ENCODE data around the gene ZNF581.

The ZNF581 gene

DNA sequence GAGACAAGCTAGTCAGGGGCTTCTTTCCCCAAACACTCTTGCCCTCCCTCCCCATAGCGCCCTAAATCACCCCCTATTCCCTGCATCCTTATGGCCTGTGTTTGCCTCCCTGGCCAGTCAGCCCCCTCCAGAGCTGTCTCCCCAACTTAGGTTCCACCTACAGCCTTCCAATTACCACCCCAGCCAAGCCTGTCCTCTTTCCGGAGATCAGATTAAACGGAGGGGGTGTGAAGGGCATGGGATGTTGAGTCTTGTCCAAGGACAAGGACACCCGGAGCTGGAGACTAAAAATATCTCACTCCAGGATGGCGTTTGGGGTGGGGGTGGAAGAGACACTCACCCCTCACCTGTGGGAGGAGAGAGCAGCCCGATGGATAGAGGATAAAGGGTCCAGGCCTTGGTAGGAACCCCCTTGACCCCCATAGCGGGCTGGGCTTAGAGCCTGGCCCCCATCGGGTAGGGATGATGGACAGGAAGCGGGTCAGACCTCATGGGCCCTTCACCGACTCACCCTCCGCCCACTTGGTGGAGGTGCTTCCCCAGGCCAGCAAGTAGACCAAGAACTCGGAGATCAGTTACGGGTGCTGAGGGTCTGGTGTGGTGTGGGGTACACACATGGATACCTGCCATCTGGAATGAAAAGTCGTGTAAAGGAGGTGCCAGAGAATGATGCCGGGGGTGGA, 32.0 kb upstream of the ZNF581 start:
- TF ChIP-seq, protein P1, sequence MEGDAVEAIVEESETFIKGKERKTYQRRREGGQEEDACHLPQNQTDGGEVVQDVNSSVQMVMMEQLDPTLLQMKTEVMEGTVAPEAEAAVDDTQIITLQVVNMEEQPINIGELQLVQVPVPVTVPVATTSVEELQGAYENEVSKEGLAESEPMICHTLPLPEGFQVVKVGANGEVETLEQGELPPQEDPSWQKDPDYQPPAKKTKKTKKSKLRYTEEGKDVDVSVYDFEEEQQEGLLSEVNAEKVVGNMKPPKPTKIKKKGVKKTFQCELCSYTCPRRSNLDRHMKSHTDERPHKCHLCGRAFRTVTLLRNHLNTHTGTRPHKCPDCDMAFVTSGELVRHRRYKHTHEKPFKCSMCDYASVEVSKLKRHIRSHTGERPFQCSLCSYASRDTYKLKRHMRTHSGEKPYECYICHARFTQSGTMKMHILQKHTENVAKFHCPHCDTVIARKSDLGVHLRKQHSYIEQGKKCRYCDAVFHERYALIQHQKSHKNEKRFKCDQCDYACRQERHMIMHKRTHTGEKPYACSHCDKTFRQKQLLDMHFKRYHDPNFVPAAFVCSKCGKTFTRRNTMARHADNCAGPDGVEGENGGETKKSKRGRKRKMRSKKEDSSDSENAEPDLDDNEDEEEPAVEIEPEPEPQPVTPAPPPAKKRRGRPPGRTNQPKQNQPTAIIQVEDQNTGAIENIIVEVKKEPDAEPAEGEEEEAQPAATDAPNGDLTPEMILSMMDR (conservative IDR thresholded peaks at IDR 0.05; ENCODE audit: low read depth, low read length) = no peak

GRCh38 chr19:55611983-55612645, 31.3 kb upstream of the ZNF581 start:
- TF ChIP-seq, protein P1 (conservative IDR thresholded peaks at IDR 0.05; ENCODE audit: low read depth, low read length) = no peak
- no peak overlapping the region for H3K4me3 ChIP-seq (ENCODE audit: low read depth, low read length)
- no peak for DNase-seq (ENCODE audit: low read depth)

More for the DNA sequence above, 32.0 kb upstream of the ZNF581 start:
- no peak overlapping the region for H3K4me3 ChIP-seq (ENCODE audit: low read depth, low read length)
- DNase-seq (ENCODE audit: low read depth) = no peak

GRCh38 chr19:55613396-55613795, 30.1 kb upstream of the ZNF581 start:
- DNase-seq (ENCODE audit: low read depth) = no peak
- TF ChIP-seq, protein P1 (conservative IDR thresholded peaks at IDR 0.05; ENCODE audit: low read depth, low read length) = no peak
- no peak overlapping the region for H3K4me3 ChIP-seq (ENCODE audit: low read depth, low read length)

- no peak overlapping the region for H3K4me3 ChIP-seq (ENCODE audit: low read depth, low read length)
- TF ChIP-seq, protein P1 (conservative IDR thresholded peaks at IDR 0.05; ENCODE audit: low read depth, low read length) = no peak
- no peak for DNase-seq (ENCODE audit: low read depth)
Measured at GRCh38 chr19:55613930-55614710, 29.3 kb upstream of the ZNF581 start.

- TF ChIP-seq, protein P1 (conservative IDR thresholded peaks at IDR 0.05; ENCODE audit: low read depth, low read length) = no peak
- no peak for DNase-seq (ENCODE audit: low read depth)
- H3K4me3 ChIP-seq (ENCODE audit: low read depth, low read length) = no peak overlapping the region
Measured at GRCh38 chr19:55614711-55615542, 28.5 kb upstream of the ZNF581 start.

DNA sequence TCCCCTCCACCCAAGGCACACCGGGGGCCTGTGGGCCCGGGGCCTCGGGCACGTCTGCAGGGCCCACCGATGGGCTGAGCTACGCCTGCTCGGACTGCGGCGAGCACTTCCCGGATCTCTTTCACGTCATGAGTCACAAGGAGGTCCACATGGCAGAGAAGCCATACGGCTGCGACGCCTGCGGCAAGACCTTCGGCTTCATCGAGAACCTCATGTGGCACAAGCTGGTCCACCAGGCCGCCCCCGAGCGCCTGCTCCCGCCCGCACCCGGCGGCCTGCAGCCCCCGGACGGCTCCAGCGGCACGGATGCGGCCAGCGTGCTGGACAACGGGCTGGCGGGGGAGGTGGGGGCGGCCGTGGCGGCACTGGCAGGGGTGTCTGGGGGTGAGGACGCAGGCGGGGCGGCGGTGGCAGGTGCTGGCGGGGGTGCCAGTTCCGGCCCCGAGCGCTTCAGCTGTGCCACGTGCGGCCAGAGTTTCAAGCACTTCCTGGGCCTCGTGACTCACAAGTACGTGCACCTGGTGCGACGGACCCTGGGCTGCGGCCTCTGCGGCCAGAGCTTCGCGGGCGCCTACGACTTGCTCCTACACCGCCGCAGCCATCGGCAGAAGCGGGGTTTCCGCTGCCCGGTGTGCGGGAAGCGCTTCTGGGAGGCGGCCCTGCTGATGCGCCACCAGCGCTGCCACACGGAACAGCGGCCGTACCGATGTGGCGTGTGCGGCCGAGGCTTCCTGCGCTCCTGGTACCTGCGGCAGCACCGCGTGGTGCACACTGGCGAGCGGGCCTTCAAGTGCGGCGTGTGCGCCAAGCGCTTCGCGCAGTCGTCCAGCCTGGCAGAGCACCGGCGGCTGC, 27.7 kb upstream of the ZNF581 start:
- no peak overlapping the region for H3K4me3 ChIP-seq (ENCODE audit: low read depth, low read length)
- TF ChIP-seq, protein P1 (conservative IDR thresholded peaks at IDR 0.05; ENCODE audit: low read depth, low read length) = no peak

More for the DNA sequence above, 27.7 kb upstream of the ZNF581 start:
- no peak for DNase-seq (ENCODE audit: low read depth)
